ENCODE data around the gene EXOC3L4. TPM values are rescaled to one million over a fixed set of nuclear protein-coding genes. Genes with fewer than 3 reads are reported as not detected.

Gene EXOC3L4
- total RNA-seq, 1 donor from 2014 or later, result not detected

DNA sequence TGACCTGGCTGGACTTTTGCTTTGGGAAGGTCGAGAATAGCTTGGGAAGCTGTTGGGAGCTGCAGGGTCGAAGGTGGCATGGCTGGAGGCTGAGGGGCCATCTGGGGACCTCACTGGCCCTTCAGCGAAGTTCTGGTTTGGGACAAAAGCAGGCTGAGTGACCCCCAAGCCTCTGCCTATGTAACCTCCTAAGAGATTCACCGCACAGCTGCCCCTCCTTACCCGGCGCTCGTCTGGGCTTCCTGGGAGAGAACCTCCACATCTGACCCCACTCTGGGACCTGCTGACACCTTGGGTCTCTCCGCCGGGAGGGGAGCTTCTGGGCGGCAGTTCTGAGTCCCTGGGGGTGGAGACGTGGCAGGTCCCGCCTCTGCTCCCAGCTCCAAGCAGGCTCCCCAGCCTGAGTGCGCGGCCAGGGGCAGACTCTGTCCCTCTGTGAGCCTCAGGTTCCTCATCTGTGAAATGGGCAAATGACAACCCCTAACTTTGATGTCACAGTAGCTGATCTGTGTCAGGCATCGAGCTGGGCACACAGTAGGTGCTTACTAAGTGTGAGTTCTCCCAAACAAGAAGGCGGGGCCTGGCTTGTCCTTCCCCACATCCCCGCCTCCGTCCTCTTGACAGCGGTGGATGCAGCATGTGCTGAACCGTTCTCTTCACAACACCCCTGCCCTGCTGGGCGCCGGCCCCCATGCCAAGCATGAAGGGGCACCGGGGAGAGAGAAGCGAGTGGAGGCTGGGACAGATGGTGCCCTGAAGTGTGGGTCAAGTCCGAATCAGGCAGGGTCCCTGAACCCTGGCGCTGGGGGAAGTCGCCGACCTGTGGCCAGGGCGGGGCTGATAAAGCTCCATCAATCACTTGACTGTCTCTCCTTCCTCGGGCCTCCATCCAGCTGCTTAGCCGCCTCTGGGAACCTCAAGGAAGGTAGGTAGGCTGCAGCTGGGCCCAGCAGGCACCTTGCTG, 3.8 kb downstream of the EXOC3L4 start:
- no peak overlapping the region for H3K27ac ChIP-seq (ENCODE audit: low read depth, low read length)
- H3K9me3 ChIP-seq (ENCODE audit: insufficient read depth, low read depth, low read length), result no peaks in the 10 kb centered on the region
- H3K79me2 ChIP-seq (ENCODE audit: insufficient read depth, low read length), result no peaks in the 10 kb centered on the region
- Mint-ChIP-seq H3K9me3 (ENCODE audit: unreplicated experiment) (peaks cover 8% of the 10 kb centered on the region), H3K27me3 (ENCODE audit: low read depth, unreplicated experiment) (peaks cover 35% of the 10 kb centered on the region), H3K27ac (ENCODE audit: unreplicated experiment) (no peak overlapping the region), H3K4me1 (ENCODE audit: low read depth, unreplicated experiment) (peaks cover 2% of the 10 kb centered on the region), H3K4me3 (ENCODE audit: unreplicated experiment) (no peak overlapping the region), H3K36me3 (ENCODE audit: low read depth, unreplicated experiment) (no peaks in the 10 kb centered on the region)
- no peak for FAIRE-seq
- H3K9ac ChIP-seq (ENCODE audit: low read length), result no peak overlapping the region
- H3K4me3 ChIP-seq (ENCODE audit: insufficient read depth, low read depth, low read length), result no peak overlapping the region
- H3K27me3 ChIP-seq (ENCODE audit: insufficient read depth, low read length), result peaks cover 41% of the 10 kb centered on the region
- TF ChIP-seq EZH2 (IDR thresholded peaks at IDR 0.05; ENCODE audit: insufficient read depth, low read length), result no peak
- TF ChIP-seq CTCF (IDR thresholded peaks at IDR 0.05; ENCODE audit: insufficient read depth, low read depth, low read length), result no peak
- DNase-seq (ENCODE audit: low read depth), result no peak
- no peaks in the 10 kb centered on the region for H3K4me1 ChIP-seq (ENCODE audit: insufficient read depth, low read length)
- no peak overlapping the region for H2AFZ ChIP-seq (ENCODE audit: low read depth, low read length)
- H3K4me2 ChIP-seq (ENCODE audit: low read length), result no peak overlapping the region
- H4K20me1 ChIP-seq (ENCODE audit: insufficient read depth, low read length), result no peaks in the 10 kb centered on the region
- H3K36me3 ChIP-seq (ENCODE audit: insufficient read depth, low read length), result no peaks in the 10 kb centered on the region

- Mint-ChIP-seq H3K27me3 (ENCODE audit: low read depth, unreplicated experiment) (peaks cover 39% of the 10 kb centered on the region), H3K4me1 (ENCODE audit: low read depth, unreplicated experiment) (peaks cover 2% of the 10 kb centered on the region), H3K36me3 (ENCODE audit: low read depth, unreplicated experiment) (peaks cover 2% of the 10 kb centered on the region), H3K4me3 (ENCODE audit: unreplicated experiment) (no peak overlapping the region), H3K9me3 (ENCODE audit: unreplicated experiment) (peaks cover 8% of the 10 kb centered on the region), H3K27ac (ENCODE audit: unreplicated experiment) (no peak overlapping the region)
- Histone ChIP-seq H3K9ac (ENCODE audit: low read length) (no peak overlapping the region), H3K4me3 (ENCODE audit: insufficient read depth, low read depth, low read length) (no peak overlapping the region), H2AFZ (ENCODE audit: low read depth, low read length) (no peak overlapping the region), H3K27ac (ENCODE audit: low read depth, low read length) (no peak overlapping the region), H3K4me1 (ENCODE audit: insufficient read depth, low read length) (no peaks in the 10 kb centered on the region), H3K36me3 (ENCODE audit: insufficient read depth, low read length) (no peaks in the 10 kb centered on the region), H3K27me3 (ENCODE audit: insufficient read depth, low read length) (peaks cover 47% of the 10 kb centered on the region), H3K4me2 (ENCODE audit: low read length) (no peak overlapping the region), H3K9me3 (ENCODE audit: insufficient read depth, low read depth, low read length) (no peaks in the 10 kb centered on the region), H3K79me2 (ENCODE audit: insufficient read depth, low read length) (no peaks in the 10 kb centered on the region), H4K20me1 (ENCODE audit: insufficient read depth, low read length) (no peaks in the 10 kb centered on the region)
- FAIRE-seq, result no peak
- TF ChIP-seq CTCF (IDR thresholded peaks at IDR 0.05; ENCODE audit: insufficient read depth, low read depth, low read length) (no peak), EZH2 (IDR thresholded peaks at IDR 0.05; ENCODE audit: insufficient read depth, low read length) (no peak)
- DNase-seq (ENCODE audit: low read depth), result no peak
These were observed 4.7 kb downstream of the EXOC3L4 start for GRCh38 chr14:103099081-103099732.

Measured in astrocyte (in vitro differentiated cells and primary cell).